Measurements from ENCODE around the gene ZNF318.

GRCh38 chr6:43399932-43400487 is 30.6 kb upstream of the ZNF318 start:
- no peak for TF ChIP-seq CTCF (conservative IDR thresholded peaks at IDR 0.05)
- TF ChIP-seq EZH2 (IDR thresholded peaks at IDR 0.05; ENCODE audit: low read depth), result no peak

All from PC-9 (cell line).